ENCODE data around the gene IL34.

IL34 gene

GRCh38 chr16:70683146-70683944, 37.0 kb downstream of the IL34 start:
- Histone ChIP-seq H3K9me3 (ENCODE audit: low read depth, low read length) (no peaks in the 10 kb centered on the region), H3K9ac (ENCODE audit: insufficient read length) (no peak overlapping the region), H3K36me3 (ENCODE audit: insufficient read depth, low read length) (no peaks in the 10 kb centered on the region; the same call in 1 of the 2 replicates), H3K4me3 (no peak overlapping the region), H3K27ac (no peak overlapping the region)
- no peak for TF ChIP-seq POLR2AphosphoS5 (IDR thresholded peaks at IDR 0.05; ENCODE audit: borderline replicate concordance, low read depth, low read length)
- no peak for TF ChIP-seq EZH2 (IDR thresholded peaks at IDR 0.05)
- no peak for TF ChIP-seq FOXP2 (optimal IDR thresholded peaks at IDR 0.05; ENCODE audit: control extremely low read depth, extremely low read length, insufficient read depth)
- no peak for DNase-seq (ENCODE audit: low read depth, low spot score)

GRCh38 chr16:70684146-70685060, 38.0 kb downstream of the IL34 start:
- Histone ChIP-seq H3K9ac (ENCODE audit: insufficient read length) (peak overlapping the region; percentile 68), H3K9me3 (ENCODE audit: low read depth, low read length) (no peaks in the 10 kb centered on the region), H3K4me3 (peak overlapping the region; percentile 79), H3K27ac (no peak overlapping the region), H3K36me3 (ENCODE audit: insufficient read depth, low read length) (no peaks in the 10 kb centered on the region; the same call in 1 of the 2 replicates)
- no peak for DNase-seq (ENCODE audit: low read depth, low spot score)
- TF ChIP-seq POLR2AphosphoS5 (IDR thresholded peaks at IDR 0.05; ENCODE audit: borderline replicate concordance, low read depth, low read length) (no peak), EZH2 (IDR thresholded peaks at IDR 0.05) (no peak), FOXP2 (optimal IDR thresholded peaks at IDR 0.05; ENCODE audit: control extremely low read depth, extremely low read length, insufficient read depth) (no peak)

GRCh38 chr16:70685061-70685937, 38.9 kb downstream of the IL34 start:
- Histone ChIP-seq H3K27ac (no peak overlapping the region), H3K9ac (ENCODE audit: insufficient read length) (peak overlapping the region; percentile 68), H3K4me3 (peak overlapping the region; percentile 79), H3K36me3 (ENCODE audit: insufficient read depth, low read length) (no peaks in the 10 kb centered on the region; the same call in 1 of the 2 replicates), H3K9me3 (ENCODE audit: low read depth, low read length) (no peaks in the 10 kb centered on the region)
- no peak for DNase-seq (ENCODE audit: low read depth, low spot score)
- no peak for TF ChIP-seq EZH2 (IDR thresholded peaks at IDR 0.05)
- TF ChIP-seq POLR2AphosphoS5 (IDR thresholded peaks at IDR 0.05; ENCODE audit: borderline replicate concordance, low read depth, low read length) = no peak
- TF ChIP-seq FOXP2 (optimal IDR thresholded peaks at IDR 0.05; ENCODE audit: control extremely low read depth, extremely low read length, insufficient read depth) = no peak

GRCh38 chr16:70685938-70686375, 39.6 kb downstream of the IL34 start, which contains the start of gene MTSS2:
TSS of gene MTSS2 (minus strand) at chr16:70686053. CDS start at chr16:70685791, 262 bp downstream.
- no peak for DNase-seq (ENCODE audit: low read depth, low spot score)
- H3K27ac ChIP-seq = 0 out of 2 replicates have a peak within 1 kb of the TSS, but pooled peaks have one; percentile 42
- no peaks in the 10 kb centered on the region for H3K36me3 ChIP-seq (ENCODE audit: insufficient read depth, low read length)

GRCh38 chr16:70686376-70687101, 40.2 kb downstream of the IL34 start:
- Histone ChIP-seq H3K27ac (0 out of 2 replicates have a peak overlapping the region, but pooled peaks have one; percentile 42), H3K9ac (ENCODE audit: insufficient read length) (peak overlapping the region; percentile 49), H3K9me3 (ENCODE audit: low read depth, low read length) (no peaks in the 10 kb centered on the region), H3K4me3 (peak overlapping the region; percentile 59), H3K36me3 (ENCODE audit: insufficient read depth, low read length) (no peaks in the 10 kb centered on the region)
- no peak for DNase-seq (ENCODE audit: low read depth, low spot score)
- TF ChIP-seq POLR2AphosphoS5 (IDR thresholded peaks at IDR 0.05; ENCODE audit: borderline replicate concordance, low read depth, low read length) (no peak), FOXP2 (optimal IDR thresholded peaks at IDR 0.05; ENCODE audit: control extremely low read depth, extremely low read length, insufficient read depth) (no peak), EZH2 (IDR thresholded peaks at IDR 0.05) (no peak)

More at GRCh38 chr16:70685938-70686375, 39.6 kb downstream of the IL34 start, which contains the start of gene MTSS2:
- Histone ChIP-seq H3K4me3 (peak within 1 kb of the TSS; percentile 79), H3K9me3 (ENCODE audit: low read depth, low read length) (no peaks in the 10 kb centered on the region), H3K9ac (ENCODE audit: insufficient read length) (peak within 1 kb of the TSS; percentile 68)
- TF ChIP-seq EZH2 (IDR thresholded peaks at IDR 0.05) (no peak), FOXP2 (optimal IDR thresholded peaks at IDR 0.05; ENCODE audit: control extremely low read depth, extremely low read length, insufficient read depth) (no peak), POLR2AphosphoS5 (IDR thresholded peaks at IDR 0.05; ENCODE audit: borderline replicate concordance, low read depth, low read length) (0 out of 2 replicates have a peak, but pooled peaks have one; percentile 15)

- no peak overlapping the region for H3K27ac ChIP-seq
- no peak for DNase-seq (ENCODE audit: low read depth, low spot score)
- no peaks in the 10 kb centered on the region for H3K36me3 ChIP-seq (ENCODE audit: insufficient read depth, low read length)
- H3K4me3 ChIP-seq = no peak overlapping the region
- no peak overlapping the region for H3K9ac ChIP-seq (ENCODE audit: insufficient read length)
- TF ChIP-seq EZH2 (IDR thresholded peaks at IDR 0.05) = no peak
- TF ChIP-seq FOXP2 (optimal IDR thresholded peaks at IDR 0.05; ENCODE audit: control extremely low read depth, extremely low read length, insufficient read depth) = no peak
- TF ChIP-seq POLR2AphosphoS5 (IDR thresholded peaks at IDR 0.05; ENCODE audit: borderline replicate concordance, low read depth, low read length) = no peak
- no peaks in the 10 kb centered on the region for H3K9me3 ChIP-seq (ENCODE audit: low read depth, low read length)
These were observed 40.7 kb downstream of the IL34 start for GRCh38 chr16:70687102-70687511.
